Measurements from ENCODE around the gene USP7.
"Not testable (repeated sequence)": the region's sequence is repeated elsewhere in the genome, so short reads cannot be mapped to it uniquely, and the experiment has no call there.

The USP7 gene

GRCh38 chr16:8872967-8873865 is 90.5 kb downstream of the USP7 start:
- no peak for DNase-seq

- no peak for DNase-seq
Measured at GRCh38 chr16:8872071-8872470, 91.6 kb downstream of the USP7 start.

DNA sequence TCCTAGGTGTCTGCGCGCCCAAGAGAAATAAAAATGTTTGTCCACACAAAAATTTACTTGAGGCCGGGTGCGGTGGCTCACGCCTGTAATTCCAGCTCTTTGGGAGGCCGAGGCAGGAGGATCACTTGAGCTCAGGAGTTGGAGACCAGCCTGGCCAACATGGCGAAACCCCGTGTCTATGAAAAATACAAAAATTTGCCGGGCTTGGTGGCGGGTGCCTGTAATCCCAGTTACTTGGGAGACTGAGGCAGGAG is 93.8 kb downstream of the USP7 start:
- DNase-seq: not testable (repeated sequence)

DNA sequence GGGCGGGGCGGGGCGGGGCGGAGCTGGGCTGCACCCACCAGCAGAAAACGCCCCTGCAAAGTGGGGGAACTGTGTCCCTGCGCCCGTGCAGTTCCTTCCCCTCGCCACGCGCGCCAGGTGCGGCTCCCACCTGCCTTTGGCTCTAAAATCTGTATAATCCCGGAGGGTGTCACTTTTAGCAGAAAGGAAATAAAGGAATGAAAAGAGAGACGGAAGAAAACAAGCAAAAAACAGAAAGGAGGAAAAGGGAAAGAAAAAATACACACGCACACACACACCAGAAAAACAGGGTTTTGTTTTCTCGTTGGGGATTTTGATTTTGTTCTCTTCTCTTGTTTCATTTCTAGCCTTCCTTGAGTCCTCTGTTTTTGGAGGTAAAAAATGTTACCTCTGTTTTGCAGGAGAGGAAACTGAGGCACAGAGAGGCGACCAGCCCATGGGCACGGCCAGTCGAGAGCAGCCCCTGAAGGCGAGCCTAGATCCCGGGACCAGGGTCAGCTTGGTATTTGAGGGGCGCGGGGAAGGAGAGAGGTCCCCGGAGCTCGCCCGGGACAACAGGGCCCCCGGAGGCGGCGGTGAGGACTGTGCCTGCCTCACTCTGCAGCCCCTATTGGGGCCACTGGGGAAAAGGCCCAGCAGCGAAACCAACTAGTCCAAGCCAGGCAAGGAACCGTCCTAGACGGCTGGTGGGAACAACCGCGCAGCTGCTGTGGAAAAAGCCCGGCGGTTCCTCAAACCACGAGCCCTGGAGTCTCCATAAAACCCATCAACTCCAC is 94.3 kb downstream of the USP7 start:
- no peak for DNase-seq

DNA sequence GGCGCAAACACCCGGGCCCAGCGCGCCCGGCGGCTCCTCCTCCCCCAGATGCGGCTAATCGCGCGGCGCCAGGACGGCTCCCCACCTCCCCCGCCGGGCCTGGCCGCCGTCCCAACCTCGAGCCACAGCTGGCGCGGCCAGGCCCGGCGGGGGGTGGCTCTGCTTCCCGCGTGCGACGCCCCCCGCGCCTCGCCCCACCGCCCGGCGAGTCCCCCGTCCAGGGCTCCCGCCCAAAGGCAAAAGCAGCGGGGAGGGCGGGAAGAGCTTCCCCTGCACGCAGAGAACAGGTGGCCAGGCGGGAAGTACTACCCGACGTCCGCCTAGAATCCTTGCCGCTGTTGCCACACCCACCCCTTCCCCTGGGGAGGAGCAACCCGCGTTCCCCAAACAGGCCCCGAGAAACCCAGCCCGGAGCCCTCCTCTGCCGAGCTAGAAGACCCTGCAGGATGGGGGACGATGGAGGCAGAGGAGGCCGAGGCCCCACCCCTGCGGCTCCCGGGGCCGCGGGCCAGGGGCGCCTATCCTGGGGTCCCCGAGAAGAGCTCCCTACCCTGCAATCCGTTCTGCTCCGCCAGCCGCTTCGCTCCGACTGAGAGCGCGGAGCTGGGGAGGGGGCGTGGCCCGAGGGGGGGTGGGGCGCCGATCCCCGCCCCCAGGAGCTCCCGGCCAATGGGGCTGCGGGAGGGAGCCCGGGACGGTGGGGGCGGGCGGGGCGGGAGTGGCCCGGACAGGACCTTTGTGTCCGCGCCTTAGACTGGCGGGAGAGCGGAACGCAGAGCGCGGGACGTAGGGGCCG is 95.1 kb downstream of the USP7 start, which contains the start of gene CARHSP1:
CARHSP1 (minus strand) TSS at position 591 of the 796 bp plus-strand sequence. CDS start 9,678 bp downstream, outside the sequence.
- peak; percentile 90 for DNase-seq

DNA sequence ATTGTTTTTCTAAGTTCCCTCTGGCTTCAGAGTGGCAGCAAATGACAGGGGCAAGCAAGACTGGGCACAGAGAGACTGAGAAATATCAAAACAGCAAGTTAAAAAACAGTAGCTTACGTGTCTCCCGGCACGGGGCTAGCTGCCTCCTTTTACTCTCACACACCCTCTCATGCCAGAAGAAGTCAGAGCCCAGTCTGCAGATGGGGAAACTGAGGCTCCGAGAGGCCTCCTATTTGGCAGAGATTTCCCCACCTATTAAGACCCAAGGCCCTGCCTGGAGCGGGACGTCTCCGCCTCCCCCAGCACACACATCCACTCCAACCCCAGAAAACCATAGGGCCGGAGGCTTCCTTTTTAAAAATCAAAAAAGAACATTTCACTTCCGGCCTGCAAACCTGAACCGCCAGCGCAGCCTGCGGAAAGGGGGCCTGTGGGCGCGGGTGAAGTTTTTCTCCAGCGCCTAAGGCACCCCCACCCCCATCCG is 95.7 kb downstream of the USP7 start:
- peak; percentile 41 for DNase-seq

DNA sequence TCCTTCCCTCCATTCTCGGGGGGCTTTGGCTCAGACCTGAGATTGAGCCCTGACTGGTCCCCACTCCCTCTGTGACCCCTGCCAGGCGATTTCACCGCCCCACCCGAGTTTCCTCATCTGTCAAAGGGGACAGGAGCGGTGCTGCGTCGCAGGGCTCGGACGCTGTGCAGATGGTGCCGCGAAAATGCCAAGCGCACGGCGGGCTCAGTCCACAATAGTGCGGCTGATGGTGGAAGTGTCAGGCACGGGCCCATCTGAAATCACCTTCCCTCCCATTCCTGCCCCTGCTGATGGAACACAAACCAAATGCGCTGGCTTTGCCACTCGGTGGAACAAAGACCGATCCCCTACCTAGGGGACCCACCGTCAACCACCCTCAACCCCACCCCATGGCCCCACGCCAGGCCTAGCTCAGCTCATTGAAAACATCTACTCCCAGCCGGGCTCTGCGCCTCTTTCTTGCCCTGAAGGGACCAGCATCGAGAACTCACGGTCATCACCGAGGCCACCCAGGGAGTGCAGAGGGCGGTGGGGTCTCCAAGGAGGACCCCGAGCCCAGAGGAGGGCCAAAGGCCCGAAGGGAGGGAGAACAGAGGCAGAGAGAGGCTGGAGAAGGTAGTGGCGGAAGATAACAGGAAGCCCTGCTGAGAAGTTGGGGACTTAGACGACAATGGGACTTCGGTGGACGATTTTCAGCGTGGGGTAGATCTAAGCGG is 96.3 kb downstream of the USP7 start:
- peak; percentile 41 for DNase-seq

DNA sequence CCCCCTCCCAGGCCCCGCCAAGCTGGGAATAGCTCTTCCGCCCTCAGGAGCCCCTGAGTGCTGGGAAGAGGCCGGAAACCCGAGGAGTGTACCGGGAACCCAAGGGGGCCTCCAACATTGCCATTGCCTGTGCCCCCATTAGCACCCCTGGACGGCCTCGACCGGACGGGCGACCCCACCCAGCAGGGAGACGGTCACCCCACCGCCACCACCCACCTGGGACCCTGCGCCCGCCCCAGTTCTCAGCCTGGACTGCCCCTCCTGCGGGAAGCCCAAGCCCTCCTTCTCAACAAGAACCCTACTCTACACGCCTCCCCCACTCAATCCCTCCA is 96.9 kb downstream of the USP7 start:
- DNase-seq: no peak

DNA sequence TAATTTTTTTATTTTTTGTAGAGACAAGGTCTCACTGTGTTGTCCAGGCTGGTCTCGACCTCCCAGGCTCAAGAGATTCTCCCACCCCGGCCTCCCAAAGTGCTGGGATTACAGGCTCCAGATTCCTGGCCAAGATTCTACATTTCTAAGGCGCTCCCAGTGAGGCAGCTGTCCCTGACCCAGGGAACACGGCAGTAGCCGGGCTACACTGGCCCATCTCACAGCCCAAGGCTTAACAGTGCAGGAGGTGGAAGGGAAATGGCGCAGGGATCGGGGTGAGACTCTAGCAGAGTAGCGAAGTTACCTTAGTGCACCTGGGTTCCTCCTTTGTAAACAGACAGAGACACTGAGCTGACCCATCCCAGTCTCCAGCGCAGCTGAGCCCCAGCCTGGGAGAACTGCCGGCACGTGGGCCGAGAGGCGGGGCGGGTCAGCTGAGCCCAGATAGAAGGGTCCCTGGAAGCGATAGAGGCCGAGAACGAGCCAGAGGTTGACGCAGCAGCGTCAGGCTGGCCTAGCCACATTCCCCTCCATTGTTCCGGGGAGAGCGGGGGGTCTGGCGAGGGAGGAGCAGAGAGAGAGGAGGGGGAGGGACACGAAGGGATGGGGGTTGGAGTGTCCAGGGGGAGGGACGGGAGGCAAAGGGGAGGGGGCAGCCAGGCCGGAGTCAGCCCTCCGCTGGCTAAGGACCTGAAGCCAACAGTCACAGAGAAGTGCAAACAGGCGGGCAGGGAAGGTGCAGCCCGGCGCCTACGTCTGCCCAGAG is 97.4 kb downstream of the USP7 start:
- DNase-seq: no peak

GRCh38 chr16:8865145-8865882 is 98.4 kb downstream of the USP7 start:
- no peak for DNase-seq

DNA sequence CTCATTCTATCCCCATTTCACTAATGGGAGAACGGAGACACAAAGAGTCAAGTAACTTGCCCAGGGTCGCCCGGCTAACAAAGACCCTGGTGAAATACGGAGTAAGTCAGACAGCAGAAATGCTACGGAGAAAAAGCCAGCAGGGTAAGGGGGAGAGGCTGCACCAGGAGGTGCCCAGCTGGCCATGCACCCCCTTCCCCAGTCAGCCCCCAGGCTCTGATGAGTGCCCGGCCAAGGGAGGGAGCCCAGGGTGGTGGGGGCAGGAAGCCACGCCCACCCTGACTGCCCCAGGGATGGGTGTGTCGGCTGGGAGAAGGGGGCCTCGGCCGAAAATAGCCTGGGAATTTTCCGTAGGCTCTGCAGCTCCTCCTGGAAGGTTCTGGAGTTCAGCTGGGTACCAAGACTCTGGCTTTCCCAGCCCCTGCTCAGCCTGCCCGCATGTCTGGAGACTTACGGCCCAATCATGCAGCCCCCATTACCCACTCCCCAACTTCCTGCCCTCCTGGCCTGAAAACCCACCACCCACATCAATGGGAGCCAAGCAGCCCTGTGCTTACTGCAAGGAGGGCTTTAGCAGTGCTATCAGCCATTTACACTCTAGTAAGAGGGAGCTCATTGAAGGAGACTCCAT is 99.1 kb downstream of the USP7 start:
- DNase-seq: no peak

DNA sequence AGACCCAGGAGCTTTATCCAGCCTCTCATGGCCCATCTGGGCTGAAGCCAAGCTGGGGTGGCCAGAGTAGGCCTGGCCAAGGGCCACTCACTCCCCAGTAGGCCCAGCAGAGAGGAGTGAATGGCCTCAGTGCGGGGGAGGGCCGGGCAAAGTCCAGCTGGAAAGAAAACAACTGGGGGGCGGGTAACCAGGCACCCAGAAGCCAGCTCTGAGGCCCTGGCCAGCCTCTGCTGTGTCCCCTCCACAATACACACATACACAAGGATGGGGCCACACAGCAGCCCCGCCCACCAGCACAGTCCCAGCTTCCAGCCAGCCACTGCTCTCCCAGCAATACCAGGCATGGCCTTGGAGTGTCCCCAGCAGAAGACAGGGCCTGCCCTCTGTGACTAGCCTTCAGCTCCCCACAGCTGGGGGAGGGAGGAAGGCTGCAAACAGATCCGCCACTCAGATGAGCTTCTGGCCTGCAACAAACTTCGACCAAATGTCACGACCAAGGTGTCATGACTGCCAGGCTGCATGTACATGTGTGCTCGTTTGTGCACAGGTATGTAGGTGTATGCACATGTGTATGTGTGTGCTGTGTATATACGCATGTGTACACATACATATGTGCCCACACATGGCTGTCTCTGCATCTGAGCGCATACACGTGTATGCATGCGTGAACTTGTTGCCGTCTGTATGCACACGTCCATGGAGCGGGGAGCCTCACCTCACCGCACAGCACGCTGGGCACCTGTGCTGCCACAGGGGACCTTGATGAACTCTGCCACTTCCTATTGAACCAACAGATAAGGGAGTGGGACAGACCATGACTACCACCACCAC is 99.9 kb downstream of the USP7 start:
- DNase-seq: no peak

DNA sequence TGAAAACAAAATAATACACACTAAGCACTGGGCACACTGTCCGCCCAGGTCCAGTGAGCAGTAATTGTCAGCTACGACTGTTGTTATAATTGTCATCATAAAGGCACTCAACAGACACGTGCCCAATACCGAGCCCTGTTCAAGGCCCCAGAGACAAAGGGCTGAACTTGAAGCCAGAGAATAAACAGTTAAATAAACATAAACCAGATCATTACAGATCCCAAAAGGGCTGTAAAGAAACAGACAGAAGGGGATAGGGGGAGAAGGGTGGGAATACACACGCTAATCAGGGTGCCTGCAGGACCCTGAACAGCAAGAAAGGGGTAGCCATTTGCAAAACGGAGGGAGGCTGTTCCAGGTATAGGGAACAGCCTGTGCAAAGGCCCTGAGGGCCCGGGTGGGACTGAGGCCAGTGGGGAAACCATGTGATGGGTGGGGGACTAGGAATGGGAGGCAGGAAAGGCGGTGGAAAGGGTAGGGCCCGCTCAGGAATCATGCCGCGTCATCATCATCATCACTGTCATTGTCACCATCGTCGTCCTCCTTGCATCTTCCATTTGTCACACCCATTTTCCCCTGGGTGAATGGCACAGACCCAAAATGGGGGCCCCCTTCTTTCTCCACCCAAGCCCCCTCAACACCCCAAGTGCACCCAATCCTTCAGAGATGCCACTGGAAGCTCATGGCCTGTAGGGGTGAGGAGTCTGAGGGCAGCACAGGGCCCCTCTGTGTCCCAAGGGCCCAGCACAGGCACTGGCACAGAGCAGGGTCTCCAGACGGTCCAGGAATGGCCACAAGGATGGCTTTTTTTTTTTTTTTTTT is 101.2 kb downstream of the USP7 start:
- no peak for DNase-seq

DNA sequence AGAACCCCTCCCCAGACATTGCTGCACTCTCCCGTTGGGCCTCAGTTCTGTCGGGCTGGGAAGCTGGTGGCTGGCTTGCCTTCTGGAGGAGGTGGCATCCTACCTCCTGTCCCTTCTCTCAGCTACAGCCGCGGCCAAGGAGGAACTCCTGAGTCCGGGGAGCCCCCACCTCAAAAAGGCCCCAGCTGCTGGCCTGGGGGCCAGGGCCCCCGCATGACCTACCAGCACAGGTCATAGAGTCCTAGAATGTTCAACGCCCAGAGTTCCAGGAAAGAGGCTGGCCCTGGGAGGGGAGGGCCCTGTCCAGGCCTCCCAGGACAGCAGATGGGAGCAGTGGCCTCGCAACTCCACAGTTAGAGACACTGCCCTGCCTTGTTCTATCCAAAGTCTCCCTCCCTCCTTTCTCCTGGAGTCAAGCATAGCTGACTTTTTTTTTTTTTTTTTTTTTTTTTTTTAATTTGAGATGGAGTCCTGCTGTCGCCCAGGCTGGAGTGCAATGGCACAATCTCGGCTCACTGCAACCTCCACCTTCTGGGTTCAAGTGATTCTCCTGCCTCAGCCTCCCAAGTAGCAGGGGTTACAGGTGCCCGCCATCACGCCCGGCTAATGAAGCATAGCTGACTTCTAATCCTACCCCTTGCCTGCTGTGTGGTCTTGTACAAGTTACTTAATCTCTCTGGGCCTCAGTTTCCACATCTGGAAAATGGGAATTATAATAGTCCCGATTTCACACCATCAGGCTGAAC is 102.0 kb downstream of the USP7 start:
- DNase-seq: no peak

DNA sequence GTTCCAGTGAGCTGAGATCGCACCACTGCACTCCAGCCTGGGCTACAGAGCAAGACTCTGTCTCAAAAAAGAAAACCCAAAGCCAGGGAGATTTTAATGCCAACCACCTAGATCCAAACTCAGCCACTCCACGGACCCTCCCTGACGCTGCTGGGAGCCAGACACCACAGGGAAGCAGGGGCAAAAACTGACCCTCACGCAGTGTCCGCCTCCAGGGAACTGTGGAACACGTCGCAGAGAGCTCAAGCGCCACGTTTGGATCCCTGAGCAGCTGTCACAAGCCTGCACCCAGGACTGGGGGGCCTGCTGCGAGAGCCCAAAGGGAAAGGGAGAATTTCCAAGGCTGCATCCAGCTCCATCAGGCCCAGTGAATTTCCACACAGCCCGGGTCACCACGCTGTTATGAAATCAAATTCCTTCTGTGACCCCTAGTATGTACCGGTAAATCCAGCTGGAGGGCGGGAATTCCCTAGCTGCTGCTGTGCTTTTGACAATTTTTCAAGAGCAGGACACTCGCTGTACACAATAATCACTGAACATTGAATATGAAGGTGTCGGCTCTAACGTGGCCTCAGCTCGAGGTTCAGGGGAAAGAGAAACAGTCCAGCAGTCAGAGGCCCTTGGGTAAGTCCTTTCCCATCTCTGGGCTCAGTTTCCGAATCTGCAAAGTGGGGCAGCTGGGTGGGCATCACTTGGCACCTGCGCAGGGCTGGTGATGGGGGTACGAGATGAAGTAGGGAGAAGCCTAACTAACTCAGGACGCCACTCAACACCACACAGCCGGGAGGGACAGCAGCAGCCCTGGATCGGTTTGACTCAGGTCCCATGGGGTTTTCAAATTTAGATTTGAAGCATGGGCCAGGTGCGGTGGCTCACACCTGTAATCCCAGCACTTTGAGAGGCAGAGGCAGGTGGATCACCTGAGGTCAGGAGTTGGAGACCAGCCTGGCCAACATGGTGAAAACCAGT is 103.5 kb downstream of the USP7 start:
- no peak for DNase-seq

- DNase-seq: no peak
Measured at GRCh38 chr16:8858994-8859912, 104.5 kb downstream of the USP7 start.

All from stimulated activated CD4-positive, alpha-beta T cell treated with anti-CD3 and anti-CD28 coated beads, Interleukin-15, amount 100 ng/mL, for 24 hours (primary cell).